H1 (cell line): ENCODE measurements around the gene ARHGEF28. TPM values are rescaled to one million over a fixed set of nuclear protein-coding genes. Genes with fewer than 3 reads are reported as not detected.

Source experiments
- CTCF ChIA-PET: fragments of 300-600 bp; sonication (Branson Sonifier 250); formaldehyde crosslinking; loops from one replicate; lab custom pipeline; 2021; ENCODE audit not compliant: partially characterized antibody; lab: Charles Lee
- POLR2A ChIA-PET: fragments of 300-600 bp; sonication (Branson Sonifier 250); formaldehyde crosslinking; loops from one replicate; lab custom pipeline; 2021; ENCODE audit warnings: inconsistent platforms; ENCODE audit not compliant: partially characterized antibody; lab: Charles Lee
- DNase-seq, 2 experiments: peaks; one replicate each; pipeline versions ENCODE4 v3.0.0 to v3.0.0-alpha.2; 2010 to 2022; ENCODE audit warnings: low spot score in 2 of 2, low read depth in 1 of 2, mixed read lengths in 1 of 2
- FAIRE-seq: peaks from 2 replicates; lab custom pipeline; 2011; peaks lifted over from hg19 to GRCh38; lab: Jason Lieb, UNC
- H2AFZ ChIP-seq: 2 replicates; pipeline ENCODE4 v1.8.1; 2012; ENCODE audit warnings: low read length, inconsistent platforms
- H2AK5ac ChIP-seq: 2 replicates; pipeline ENCODE4 v1.6.1; 2013; ENCODE audit warnings: low read depth, low read length
- H2BK120ac ChIP-seq: replicated peaks from 2 replicates; pipeline ENCODE3; 2013; ENCODE audit warnings: low read depth, low read length, inconsistent platforms
- H2BK12ac ChIP-seq: 2 replicates; pipeline ENCODE4 v1.6.1; 2013; ENCODE audit warnings: low read depth, low read length
- H2BK15ac ChIP-seq: 2 replicates; pipeline ENCODE4 v1.6.1; 2013; ENCODE audit warnings: low read length
- H2BK20ac ChIP-seq: 2 replicates; pipeline ENCODE4 v1.6.1; 2013; ENCODE audit warnings: low read length
- H2BK5ac ChIP-seq: 2 replicates; pipeline ENCODE4 v1.6.1; 2013; ENCODE audit warnings: low read depth, low read length
- H3K14ac ChIP-seq: 2 replicates; pipeline ENCODE4 v1.6.1; 2013; ENCODE audit warnings: inconsistent platforms; ENCODE audit not compliant: insufficient read length
- H3K18ac ChIP-seq: 2 replicates; pipeline ENCODE4 v1.6.1; 2013; ENCODE audit warnings: low read length; ENCODE audit errors: extremely low read depth
- H3K23ac ChIP-seq: 2 replicates; pipeline ENCODE4 v1.6.1; 2013; ENCODE audit warnings: inconsistent platforms; ENCODE audit not compliant: insufficient read length
- H3K23me2 ChIP-seq: 2 replicates; pipeline ENCODE4 v1.6.1; 2013; ENCODE audit warnings: low read depth, low read length
- H3K27ac ChIP-seq: 2 replicates; pipeline ENCODE4 v1.6.1; 2011; ENCODE audit warnings: low read depth, low read length, inconsistent platforms
- H3K27me3 ChIP-seq, 4 experiments: replicated peaks in 1 of 4; 1 replicate in 1 of 4; 2 replicates in 3 of 4; pipeline versions ENCODE4 v1.6.1 to v1.8.1; 2011 to 2013; ENCODE audit warnings: low read length in 3 of 4, mild to moderate bottlenecking in 3 of 4, inconsistent platforms in 2 of 4, mixed read lengths in 2 of 4, moderate library complexity in 1 of 4; ENCODE audit not compliant: control insufficient read depth in 3 of 4, insufficient read depth in 3 of 4; ENCODE audit errors: extremely low read depth in 1 of 4
- H3K36me3 ChIP-seq, 4 experiments: 2 replicates each; pipeline versions ENCODE4 v1.6.1 to v1.8.1; 2011 to 2013; ENCODE audit warnings: mild to moderate bottlenecking in 4 of 4, low read length in 3 of 4, moderate library complexity in 2 of 4, control low read depth in 1 of 4, inconsistent platforms in 1 of 4; ENCODE audit not compliant: insufficient read depth in 4 of 4, control insufficient read depth in 2 of 4
- H3K4ac ChIP-seq: replicated peaks from 2 replicates; pipeline ENCODE3; 2013; ENCODE audit warnings: low read length, low read depth, mixed read lengths, inconsistent platforms; ENCODE audit not compliant: insufficient read length
- H3K4me1 ChIP-seq, 4 experiments: replicated peaks in 1 of 4; 1 replicate in 1 of 4; 2 replicates in 3 of 4; pipeline versions ENCODE4 v1.6.1 to v1.8.1; 2011 to 2013; ENCODE audit warnings: low read length in 3 of 4, inconsistent platforms in 2 of 4, mixed read lengths in 1 of 4; ENCODE audit not compliant: insufficient read depth in 4 of 4, control insufficient read depth in 3 of 4
- H3K4me2 ChIP-seq, 2 experiments: 2 replicates each; pipeline versions ENCODE4 v1.6.1 to v1.8.1; 2011 to 2013; ENCODE audit warnings: low read depth in 2 of 2, low read length in 2 of 2, control low read depth in 1 of 2, inconsistent platforms in 1 of 2, mild to moderate bottlenecking in 1 of 2; ENCODE audit not compliant: insufficient read depth in 1 of 2
- H3K4me3 ChIP-seq, 4 experiments: fragments of 200-600, 300-600 bp in 1 of 4; sonication (generic), shearing (Covaris generic), sonication (Bioruptor Twin) in 1 of 4; 2 replicates each; pipeline versions ENCODE4 v1.5.1 to v1.8.1; 2011 to 2016; ENCODE audit warnings: low read length in 4 of 4, low read depth in 3 of 4, control low read depth in 2 of 4, inconsistent platforms in 2 of 4, mild to moderate bottlenecking in 2 of 4, mixed read lengths in 1 of 4, moderate library complexity in 1 of 4; ENCODE audit not compliant: insufficient read depth in 2 of 4; ENCODE audit errors: extremely low read depth in 1 of 4
- H3K56ac ChIP-seq: replicated peaks from 2 replicates; pipeline ENCODE3; 2013; ENCODE audit warnings: low read depth, mild to moderate bottlenecking, mixed read lengths, low read length, inconsistent platforms; ENCODE audit not compliant: insufficient read length
- H3K79me1 ChIP-seq: 2 replicates; pipeline ENCODE4 v1.6.1; 2013; ENCODE audit warnings: low read depth, low read length, control low read depth
- H3K79me2 ChIP-seq, 2 experiments: 2 replicates each; pipeline versions ENCODE4 v1.6.1 to v1.8.1; 2012 to 2013; ENCODE audit warnings: low read length in 2 of 2, mild to moderate bottlenecking in 2 of 2, inconsistent platforms in 1 of 2; ENCODE audit not compliant: insufficient read depth in 2 of 2, control insufficient read depth in 1 of 2
- H3K9ac ChIP-seq, 4 experiments: replicated peaks in 1 of 4; 1 replicate in 1 of 4; 2 replicates in 3 of 4; pipeline versions ENCODE4 v1.6.1 to v1.8.1; 2011 to 2013; ENCODE audit warnings: low read depth in 3 of 4, low read length in 3 of 4, control low read depth in 2 of 4, mild to moderate bottlenecking in 2 of 4, moderate library complexity in 2 of 4, inconsistent platforms in 1 of 4; ENCODE audit errors: extremely low read depth in 1 of 4
- H3K9me3 ChIP-seq, 2 experiments: 2 replicates each; pipeline versions ENCODE4 v1.6.1 to v1.8.1; 2012 to 2013; ENCODE audit warnings: mild to moderate bottlenecking in 2 of 2, moderate library complexity in 2 of 2, control low read depth in 1 of 2, inconsistent platforms in 1 of 2, low read depth in 1 of 2, low read length in 1 of 2, mixed read lengths in 1 of 2; ENCODE audit not compliant: insufficient read depth in 2 of 2
- H4K20me1 ChIP-seq, 2 experiments: replicated peaks in 1 of 2; 2 replicates each; pipeline versions ENCODE3 to v1.8.1; 2011 to 2013; ENCODE audit warnings: inconsistent platforms in 2 of 2, low read length in 2 of 2, mild to moderate bottlenecking in 1 of 2; ENCODE audit not compliant: insufficient read depth in 2 of 2, control insufficient read depth in 1 of 2
- H4K5ac ChIP-seq: 2 replicates; pipeline ENCODE4 v1.6.1; 2013; ENCODE audit warnings: low read length, low read depth, mixed read lengths, inconsistent platforms; ENCODE audit not compliant: insufficient read length
- H4K8ac ChIP-seq: 2 replicates; pipeline ENCODE4 v1.8.0; 2013; ENCODE audit warnings: mild to moderate bottlenecking, moderate library complexity, low read length, inconsistent platforms; ENCODE audit not compliant: insufficient read depth; ENCODE audit errors: extremely low read depth
- H4K91ac ChIP-seq: replicated peaks from 2 replicates; pipeline ENCODE3; 2013; ENCODE audit warnings: low read length, mixed read lengths, inconsistent platforms; ENCODE audit not compliant: insufficient read length
- E2F6 ChIP-seq: IDR thresholded peaks from 2 replicates; pipeline ENCODE4 v1.6.1; 2012; ENCODE audit warnings: inconsistent platforms
- SUZ12 ChIP-seq: fragments of 200-600 bp; sonication (generic); IDR thresholded peaks from 2 replicates; pipeline ENCODE4 v1.6.1; 2012; ENCODE audit warnings: mild to moderate bottlenecking, inconsistent platforms, low read length, moderate library complexity, mixed read lengths
- YY1 ChIP-seq: IDR thresholded peaks from 2 replicates; pipeline ENCODE4 v1.6.1; 2011; ENCODE audit warnings: low read depth, mild to moderate bottlenecking, low read length
- polyA plus RNA-seq, 7 experiments: library from polyadenylated mRNA; depleted of rRNA in 3 of 7; stranded (reverse) in 5 of 7; unstranded in 2 of 7; fragments of >200 nt in 5 of 7; fragments of 200-250 nt in 2 of 7; gene quantifications; 1 replicate in 5 of 7; 2 replicates in 1 of 7; 4 replicates in 1 of 7; pipeline versions ENCODE4 v1.2.1 to v1.2.3, GENCODE V29; 2011 to 2013; ENCODE audit warnings: missing spikeins in 2 of 7, mixed read lengths in 2 of 7
- total RNA-seq: library from RNA; stranded (reverse); fragmentation: NEBNext Ultra II Directional; extraction: Animal tissue kit (Norgen Biotek cat#: 25700); gene quantifications from 2 replicates; pipeline ENCODE4 v1.2.1, GENCODE V29; 2021

Gene ARHGEF28
- total and polyA plus RNA-seq, 2 of the 8 experiments (the other 6 are each of a cell fraction or from before 2014, with no cell fraction given): 0.33 to 1.0 TPM

GRCh38 chr5:73702951-73703350 is 77.0 kb downstream of the ARHGEF28 start:
- CTCF ChIA-PET: no interaction called here
- Histone ChIP-seq H3K56ac (no peak overlapping the region), H3K79me2 (no peaks in the 10 kb centered on the region)
- TF ChIP-seq E2F6: no peak
- no peak for TF ChIP-seq YY1
- TF ChIP-seq SUZ12: no peak

More at GRCh38 chr5:73702951-73703350, 77.0 kb downstream of the ARHGEF28 start:
- DNase-seq (no peak), FAIRE-seq (no peak)
- Histone ChIP-seq H2BK15ac (no peak overlapping the region), H3K4me3 (no peak overlapping the region), H3K4ac (no peak overlapping the region), H3K27ac (no peak overlapping the region), H3K9me3 (no peaks in the 10 kb centered on the region), H2BK5ac (no peak overlapping the region), H3K23me2 (no peaks in the 10 kb centered on the region; the same call in 1 of the 2 replicates), H3K36me3 (no peaks in the 10 kb centered on the region), H3K18ac (no peak overlapping the region), H2AFZ (no peak overlapping the region), H2BK20ac (no peak overlapping the region), H3K79me1 (no peaks in the 10 kb centered on the region), H4K5ac (no peak overlapping the region), H2BK120ac (no peak overlapping the region), H2AK5ac (no peak overlapping the region), H3K27me3 (no peaks in the 10 kb centered on the region), H3K4me2 (no peak overlapping the region), H4K8ac (no peak overlapping the region), H3K4me1 (no peaks in the 10 kb centered on the region), H3K14ac (no peak overlapping the region), H4K91ac (no peak overlapping the region), H3K9ac (no peak overlapping the region), H3K23ac (no peak overlapping the region), H2BK12ac (no peak overlapping the region), H4K20me1 (no peaks in the 10 kb centered on the region)
- POLR2A ChIA-PET: interaction anchor here (1.1 kb wide), 1 partner anchor 10 kb away, joined by 3 read pairs; no protein-coding TSS in a partner anchor
